SJSA1 (cell line): Measurements from ENCODE around the gene ADH4. TPM values are rescaled to one million over a fixed set of nuclear protein-coding genes. Genes with fewer than 3 reads are reported as not detected.
"Not testable (repeated sequence)": the region's sequence is repeated elsewhere in the genome, so short reads cannot be mapped to it uniquely, and the experiment has no call there.

Source experiments
- DNase-seq, 2 experiments: peaks; one replicate each; pipeline ENCODE4 v3.0.0-alpha.2; 2015 to 2020; ENCODE audit warnings: low spot score in 2 of 2, low read depth in 1 of 2
- H3K27ac ChIP-seq: fragments of 250-450 bp; sonication (Bioruptor Pico); 2 replicates; pipeline ENCODE4 v1.5.1; 2020; ENCODE audit warnings: mild to moderate bottlenecking, moderate library complexity
- H3K27me3 ChIP-seq: fragments of 250-450 bp; sonication (Bioruptor Pico); replicated peaks from 2 replicates; pipeline ENCODE4 v1.5.1; 2020; ENCODE audit warnings: mild to moderate bottlenecking, moderate library complexity
- H3K36me3 ChIP-seq: fragments of 250-450 bp; sonication (Bioruptor Pico); 2 replicates; pipeline ENCODE4 v1.5.1; 2020; ENCODE audit warnings: mild to moderate bottlenecking
- H3K4me1 ChIP-seq: fragments of 250-450 bp; sonication (Bioruptor Pico); replicated peaks from 2 replicates; pipeline ENCODE4 v1.6.1; 2021; ENCODE audit warnings: mild to moderate bottlenecking
- H3K4me3 ChIP-seq: fragments of 250-450 bp; sonication (Bioruptor Pico); 2 replicates; pipeline ENCODE4 v1.5.1; 2020; ENCODE audit warnings: mild to moderate bottlenecking
- H3K9me3 ChIP-seq: fragments of 250-450 bp; sonication (Bioruptor Pico); replicated peaks from 2 replicates; pipeline ENCODE4 v1.5.1; 2020; ENCODE audit warnings: mild to moderate bottlenecking
- total RNA-seq: library from RNA; depleted of rRNA; stranded (reverse); fragments of >200 nt; shearing (Covaris generic); gene quantifications from 2 replicates; pipeline ENCODE4 v1.2.3, GENCODE V29; 2014

Gene ADH4
- total RNA-seq, 1 experiment from 2014 or later, result not detected

DNA sequence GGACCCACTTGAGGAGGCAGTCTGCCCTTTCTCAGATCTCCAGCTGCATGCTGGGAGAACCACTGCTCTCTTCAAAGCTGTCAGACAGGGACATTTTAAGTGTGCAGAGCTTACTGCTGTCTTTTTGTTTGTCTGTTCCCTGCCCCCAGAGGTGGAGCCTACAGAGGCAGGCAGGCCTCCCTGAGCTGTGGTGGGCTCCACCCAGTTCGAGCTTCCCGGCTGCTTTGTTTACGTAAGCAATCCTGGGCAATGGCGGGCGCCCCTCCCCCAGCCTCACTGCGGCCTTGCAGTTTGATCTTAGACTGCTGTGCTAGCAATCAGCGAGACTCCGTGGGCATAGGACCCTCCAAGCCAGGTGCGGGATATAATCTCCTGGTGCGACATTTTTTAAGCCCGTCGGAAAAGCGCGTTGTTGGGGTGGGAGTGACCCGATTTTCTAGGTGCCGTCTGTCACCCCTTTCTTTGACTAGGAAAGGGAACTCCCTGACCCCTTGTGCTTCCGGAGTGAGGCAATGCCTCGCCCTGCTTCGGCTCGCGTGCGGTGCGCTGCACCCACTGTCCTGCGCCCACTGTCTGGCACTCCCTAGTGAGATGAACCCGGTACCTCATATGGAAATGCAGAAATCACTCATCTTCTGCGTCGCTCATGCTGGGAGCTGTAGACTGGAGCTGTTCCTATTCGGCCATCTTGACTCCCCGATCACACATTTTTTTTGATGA lies 26.8 kb downstream of the ADH4 start:
- not testable (repeated sequence) for H3K4me1 ChIP-seq, H3K9me3 ChIP-seq, DNase-seq, H3K36me3 ChIP-seq, H3K27me3 ChIP-seq, H3K27ac ChIP-seq, H3K4me3 ChIP-seq

DNA sequence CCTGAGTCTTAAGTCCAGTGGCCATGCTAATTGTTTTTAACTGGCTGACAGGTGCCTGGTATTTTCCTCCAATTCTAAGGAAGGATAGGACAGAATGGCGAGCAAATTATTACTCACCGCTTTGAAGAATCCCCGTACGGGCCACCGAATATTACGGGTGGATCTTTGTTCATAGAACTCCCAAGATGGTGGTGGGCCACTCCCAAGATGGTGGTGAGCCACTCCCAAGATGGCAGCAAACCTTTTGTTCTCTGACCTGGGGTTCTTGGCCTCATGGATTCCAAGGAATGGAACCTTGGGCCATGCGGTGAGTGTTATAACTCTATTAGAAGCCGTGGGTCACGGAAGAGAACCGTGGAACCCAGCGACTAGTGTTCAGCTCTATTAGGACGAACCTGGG lies 34.8 kb downstream of the ADH4 start:
- H3K4me1 ChIP-seq, H3K9me3 ChIP-seq, H3K36me3 ChIP-seq, H3K27ac ChIP-seq, DNase-seq, H3K27me3 ChIP-seq, H3K4me3 ChIP-seq: not testable (repeated sequence)

DNA sequence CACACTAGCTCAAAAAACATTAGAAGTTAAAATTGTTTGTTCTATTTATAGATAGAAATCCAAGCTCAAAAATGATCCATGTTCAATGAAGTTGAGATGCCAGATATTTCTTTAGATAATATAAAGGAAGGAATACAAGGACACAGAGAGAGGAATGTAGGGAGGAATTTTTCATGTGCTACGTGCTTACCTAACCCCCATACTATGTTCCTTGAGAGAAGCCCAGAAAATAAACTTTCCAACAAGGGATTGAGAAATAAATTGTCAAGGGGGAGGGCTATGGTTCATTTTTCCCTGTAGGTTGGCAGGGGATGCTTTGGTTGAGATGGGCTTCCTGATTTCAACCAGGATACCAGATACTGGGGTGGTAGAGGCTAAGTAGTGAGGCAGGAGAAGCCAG lies 39.9 kb downstream of the ADH4 start:
- no peaks in the 10 kb centered on the region for H3K4me1 ChIP-seq

DNA sequence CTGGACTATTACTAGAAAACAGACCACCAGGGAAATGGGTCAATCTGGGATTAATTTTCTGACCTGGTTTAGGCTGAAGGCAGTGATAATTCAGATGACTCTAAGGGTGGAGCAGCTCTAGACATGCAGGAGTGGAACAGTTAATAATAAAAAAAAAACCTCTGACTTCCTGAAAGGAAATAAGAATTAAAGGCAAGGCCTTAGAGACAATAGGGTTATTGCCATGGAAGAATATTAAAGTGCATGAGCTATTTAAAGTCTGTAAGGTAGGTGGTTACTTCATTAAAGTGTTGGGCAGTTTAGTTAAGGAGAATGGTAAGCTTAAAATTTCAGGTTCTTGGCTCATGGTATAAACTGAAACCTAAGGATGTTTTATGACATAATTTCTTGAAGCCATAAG lies 40.9 kb downstream of the ADH4 start:
- Histone ChIP-seq H3K36me3 (no peaks in the 10 kb centered on the region), H3K27me3 (no peaks in the 10 kb centered on the region), H3K9me3 (no peaks in the 10 kb centered on the region), H3K4me1 (no peaks in the 10 kb centered on the region), H3K27ac (no peak overlapping the region), H3K4me3 (no peak overlapping the region)
- DNase-seq, result no peak

More for the DNA sequence above, 39.9 kb downstream of the ADH4 start:
- Histone ChIP-seq H3K27me3 (no peaks in the 10 kb centered on the region), H3K27ac (no peak overlapping the region), H3K4me3 (no peak overlapping the region), H3K9me3 (no peaks in the 10 kb centered on the region), H3K36me3 (no peaks in the 10 kb centered on the region)
- no peak for DNase-seq

DNA sequence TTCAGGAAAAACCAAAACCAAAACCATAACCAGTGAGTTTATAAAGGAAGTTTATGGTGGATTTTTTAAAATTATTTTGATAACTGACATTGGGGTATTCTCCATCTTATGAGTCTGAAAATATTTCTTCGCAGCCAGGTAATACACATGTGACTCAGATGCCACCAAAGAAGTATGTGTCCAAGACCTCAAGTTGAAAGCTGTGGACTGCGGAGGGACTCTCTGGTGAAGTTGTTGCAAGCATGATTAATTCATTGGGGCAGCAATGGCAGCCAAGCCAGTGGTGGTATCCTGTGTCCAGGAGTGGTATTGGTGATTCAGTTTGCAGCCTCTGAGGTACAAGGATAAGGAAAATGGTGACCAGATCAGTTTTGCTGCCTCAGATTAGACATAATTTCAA lies 41.5 kb downstream of the ADH4 start:
- DNase-seq, result no peak
- Histone ChIP-seq H3K27ac (no peak overlapping the region), H3K9me3 (no peaks in the 10 kb centered on the region), H3K36me3 (no peaks in the 10 kb centered on the region), H3K4me1 (no peaks in the 10 kb centered on the region), H3K27me3 (no peaks in the 10 kb centered on the region), H3K4me3 (no peak overlapping the region)

DNA sequence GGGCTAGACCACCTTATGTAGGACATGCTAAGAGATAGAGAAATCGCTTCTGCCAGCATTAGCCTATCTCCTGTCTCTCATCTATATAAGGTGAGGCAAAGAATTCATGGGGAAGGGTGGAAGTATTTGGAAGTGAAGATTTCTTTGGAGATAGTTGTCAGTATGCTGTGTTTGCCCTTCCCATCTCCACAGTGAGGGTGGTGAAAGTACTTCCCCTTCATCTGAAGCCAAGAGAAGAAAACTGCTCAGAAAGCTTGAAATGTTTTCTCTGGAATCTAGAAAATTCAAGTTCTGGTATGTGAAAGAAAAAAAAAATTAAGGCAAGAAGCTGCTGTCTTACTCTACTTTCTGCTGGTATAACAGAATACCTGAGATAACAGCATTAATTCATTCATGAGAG lies 43.2 kb downstream of the ADH4 start:
- Histone ChIP-seq H3K27me3 (no peaks in the 10 kb centered on the region), H3K4me1 (no peaks in the 10 kb centered on the region), H3K27ac (no peak overlapping the region), H3K9me3 (no peaks in the 10 kb centered on the region), H3K36me3 (no peaks in the 10 kb centered on the region), H3K4me3 (no peak overlapping the region)
- no peak for DNase-seq

DNA sequence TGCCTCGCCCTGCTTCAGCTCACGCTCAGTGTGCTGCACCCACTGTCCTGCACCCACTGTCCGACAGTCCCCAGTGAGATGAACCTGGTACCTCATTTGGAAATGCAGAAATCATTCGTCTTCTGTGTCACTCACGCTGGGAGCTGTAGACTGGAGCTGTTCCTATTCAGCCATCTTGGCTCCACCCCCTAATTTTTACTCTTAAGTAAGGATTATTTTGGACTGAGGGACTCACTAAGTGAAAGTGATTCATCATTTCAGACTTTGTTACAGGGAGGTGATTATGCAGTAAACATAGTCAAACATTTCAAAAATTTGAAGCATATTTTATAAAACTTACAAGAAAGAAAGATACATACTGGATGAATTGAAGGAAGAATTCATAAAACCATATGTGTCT lies 44.3 kb downstream of the ADH4 start:
- H3K9me3 ChIP-seq, H3K27me3 ChIP-seq, H3K4me1 ChIP-seq, H3K4me3 ChIP-seq, H3K36me3 ChIP-seq, DNase-seq, H3K27ac ChIP-seq: not testable (repeated sequence)

DNA sequence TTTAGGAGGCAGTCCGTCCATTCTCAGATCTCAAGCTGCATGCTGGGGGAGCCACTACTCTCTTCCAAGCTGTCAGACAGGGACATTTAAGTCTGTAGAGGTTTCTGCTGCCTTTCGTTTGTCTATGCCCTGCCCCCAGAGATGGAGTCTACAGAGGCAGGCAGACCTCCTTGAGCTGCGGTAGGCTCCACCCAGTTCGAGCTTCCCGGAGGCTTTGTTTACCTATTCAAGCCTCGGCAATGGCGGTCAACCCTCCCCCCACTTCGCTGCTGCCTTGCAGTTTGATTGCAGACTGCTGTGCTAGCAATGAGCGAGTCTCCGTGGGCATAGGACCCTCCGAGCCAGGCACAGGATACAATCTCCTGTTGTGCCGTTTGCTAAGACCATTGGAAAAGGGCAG lies 44.8 kb downstream of the ADH4 start:
- Histone ChIP-seq H3K9me3 (no peaks in the 10 kb centered on the region), H3K4me3 (no peak overlapping the region), H3K27me3 (no peaks in the 10 kb centered on the region), H3K4me1 (no peaks in the 10 kb centered on the region), H3K36me3 (no peaks in the 10 kb centered on the region), H3K27ac (no peak overlapping the region)
- no peak for DNase-seq

DNA sequence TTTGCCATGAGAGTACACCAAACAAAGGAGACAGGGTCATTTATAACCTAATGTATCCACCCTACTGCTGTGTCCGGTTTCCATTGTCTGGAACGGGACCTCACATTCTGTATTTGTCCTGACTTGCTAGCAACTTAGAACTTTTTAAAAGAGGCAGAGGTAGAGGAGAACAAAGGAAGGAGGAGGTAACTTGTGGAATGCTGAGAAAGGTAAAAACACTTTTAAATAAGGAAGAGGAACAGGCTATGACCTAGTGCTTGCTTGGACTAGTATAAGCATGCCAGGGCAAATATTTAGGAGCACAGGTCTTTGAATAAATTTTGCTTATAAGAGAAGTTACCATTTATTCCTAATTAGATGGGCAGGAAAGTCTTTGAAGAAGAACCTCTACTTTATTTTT lies 52.3 kb downstream of the ADH4 start:
- not testable (repeated sequence) for H3K36me3 ChIP-seq, H3K4me1 ChIP-seq, H3K9me3 ChIP-seq, H3K27ac ChIP-seq, DNase-seq, H3K27me3 ChIP-seq, H3K4me3 ChIP-seq

DNA sequence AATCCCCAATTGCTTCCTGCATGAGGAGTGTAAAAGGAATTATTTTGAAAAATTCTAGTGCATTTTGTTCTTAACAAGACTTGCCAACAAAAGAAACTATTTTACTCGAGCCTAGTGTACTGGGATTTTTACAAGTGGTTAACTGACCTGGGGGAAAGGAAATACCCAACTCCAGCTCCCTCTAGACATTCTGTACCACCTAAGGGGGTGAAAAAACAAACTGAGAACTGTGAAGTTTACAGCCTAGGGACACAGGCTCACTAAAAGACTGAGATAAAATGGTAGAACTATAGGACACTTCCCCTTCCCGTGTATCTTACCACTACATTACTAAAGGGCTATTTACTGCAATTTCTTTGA lies 52.9 kb downstream of the ADH4 start:
- Histone ChIP-seq H3K36me3 (peaks cover 2% of the 10 kb centered on the region; the same call in 1 of the 2 replicates), H3K4me1 (0 out of 2 replicates have a peak, but pooled peaks cover 8% of the 10 kb centered on the region), H3K27me3 (no peaks in the 10 kb centered on the region), H3K9me3 (no peaks in the 10 kb centered on the region), H3K4me3 (no peak overlapping the region), H3K27ac (no peak overlapping the region)
- DNase-seq, result no peak

DNA sequence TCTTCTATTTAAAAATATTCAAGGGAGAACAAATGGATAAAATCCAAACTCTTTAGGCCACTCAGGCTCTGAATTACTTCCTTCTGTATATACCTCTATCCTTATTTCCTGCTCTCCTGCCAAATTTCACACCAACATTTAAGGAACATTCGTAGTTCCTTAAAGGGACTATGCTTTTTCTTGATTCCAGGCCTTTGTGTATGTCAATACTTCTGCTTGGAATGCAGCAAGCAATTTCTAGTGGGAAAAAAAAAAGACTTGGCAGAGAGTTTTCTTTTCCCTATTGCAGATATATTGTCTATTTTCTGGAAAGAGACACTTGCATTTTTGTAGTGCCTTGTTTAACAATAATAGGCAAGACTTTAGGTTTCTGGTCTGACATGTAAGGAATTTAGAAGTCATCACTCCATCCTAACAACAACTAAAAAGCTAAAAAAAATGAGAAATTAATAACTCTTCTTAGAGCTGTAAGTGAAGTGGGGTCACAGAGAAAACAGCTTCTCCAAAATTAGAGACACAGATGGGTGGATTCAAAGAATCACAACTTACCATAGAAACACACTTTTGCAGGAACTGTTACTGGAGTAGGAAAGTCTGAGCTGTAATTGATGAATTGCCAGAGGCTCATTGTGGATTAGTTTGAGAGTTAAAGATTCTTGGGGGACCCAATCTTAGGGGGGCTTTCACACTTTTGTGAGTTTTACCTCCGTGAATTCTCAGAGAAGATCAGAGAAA lies 53.4 kb downstream of the ADH4 start:
- DNase-seq, result peak in 1 of 2 experiments; percentile 2
- no peak overlapping the region for H3K4me3 ChIP-seq
- H3K27ac ChIP-seq, result no peak overlapping the region
- no peaks in the 10 kb centered on the region for H3K9me3 ChIP-seq
- H3K27me3 ChIP-seq, result no peaks in the 10 kb centered on the region
- H3K4me1 ChIP-seq, result 0 out of 2 replicates have a peak, but pooled peaks cover 8% of the 10 kb centered on the region
- peaks cover 5% of the 10 kb centered on the region for H3K36me3 ChIP-seq

DNA sequence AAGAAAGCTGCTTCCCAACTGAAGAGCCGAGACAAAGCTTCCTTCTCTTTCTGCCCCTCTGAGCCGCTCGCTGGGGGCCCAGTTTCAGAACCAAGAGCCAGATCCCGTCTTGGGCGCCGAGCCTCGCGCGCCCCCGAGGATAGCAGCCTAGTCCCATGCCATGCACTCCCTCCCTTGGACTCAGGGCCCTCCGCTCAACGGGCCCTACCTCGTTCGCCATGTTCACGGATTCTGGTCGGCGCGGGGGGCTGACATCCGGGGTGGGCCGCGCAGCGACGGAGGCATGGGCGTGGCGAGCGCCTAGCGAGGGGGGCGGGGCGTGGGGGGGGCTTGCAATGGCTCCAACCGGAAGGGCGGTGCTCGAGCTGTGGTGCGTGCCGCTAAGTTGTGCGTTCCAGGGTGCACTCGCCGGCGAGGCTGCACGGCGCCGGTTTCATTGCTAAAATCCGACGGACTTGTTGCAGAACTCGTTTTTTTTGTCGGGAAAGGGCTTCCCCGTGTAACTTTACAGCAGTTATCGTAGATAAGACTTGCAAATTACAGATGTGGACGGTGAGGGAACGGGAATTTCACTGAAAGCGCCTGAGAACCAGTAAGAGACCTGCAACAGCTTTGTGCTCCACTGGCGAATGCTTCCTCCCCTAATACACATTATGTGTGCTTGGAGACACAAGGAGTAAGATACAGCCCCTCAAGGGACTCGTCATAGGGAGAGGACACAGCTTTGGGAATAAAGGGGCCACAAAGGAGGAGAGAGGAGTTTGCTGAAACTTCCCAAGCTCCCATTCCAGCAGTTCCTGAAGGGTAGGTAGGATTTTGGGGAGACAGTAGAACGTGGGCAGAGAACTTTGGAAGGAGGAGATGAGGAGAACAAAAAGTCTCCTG lies 55.4 kb downstream of the ADH4 start, which contains the start of gene ADH5:
Gene ADH5, minus strand, starts transcription at position 308 of the 885 bp plus-strand sequence. Its CDS starts 88 bp downstream, at position 220.
- peak within 1 kb of the TSS; percentile 63 for H3K4me3 ChIP-seq
- peaks cover 24% of the 10 kb centered on the region for H3K36me3 ChIP-seq
- 0 out of 2 replicates have a peak, but pooled peaks cover 8% of the 10 kb centered on the region for H3K4me1 ChIP-seq
- H3K9me3 ChIP-seq, result no peaks in the 10 kb centered on the region
- peak within 1 kb of the TSS; percentile 76 for H3K27ac ChIP-seq
- no peaks in the 10 kb centered on the region for H3K27me3 ChIP-seq
- peak; percentile 84 to 89 for DNase-seq

DNA sequence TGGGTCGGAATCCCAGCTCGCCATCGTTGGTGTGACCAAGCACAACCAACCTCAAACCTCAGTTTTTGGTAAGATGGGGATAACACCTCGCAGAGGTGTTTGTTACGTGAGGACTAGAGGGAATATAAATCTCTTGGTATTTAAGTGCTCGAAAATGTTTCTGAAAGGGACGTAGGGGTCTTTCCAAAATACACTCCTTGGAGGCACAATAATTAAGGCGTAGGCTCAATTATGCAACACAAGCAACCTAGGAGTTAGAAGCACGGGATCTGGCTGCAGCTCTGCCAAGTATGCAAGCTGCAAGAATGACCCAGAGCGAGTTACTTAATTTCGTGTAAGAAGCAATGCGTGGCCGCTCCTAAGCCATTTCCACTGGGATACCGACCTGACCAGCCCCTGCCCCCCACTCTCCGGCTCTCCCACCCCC lies 56.1 kb downstream of the ADH4 start:
- Histone ChIP-seq H3K4me3 (peak overlapping the region; percentile 63), H3K36me3 (peaks cover 30% of the 10 kb centered on the region), H3K4me1 (0 out of 2 replicates have a peak, but pooled peaks cover 8% of the 10 kb centered on the region), H3K27me3 (no peaks in the 10 kb centered on the region), H3K27ac (peak overlapping the region; percentile 76; the same call in 1 of the 2 replicates), H3K9me3 (no peaks in the 10 kb centered on the region)
- peak; percentile 34 to 44 for DNase-seq
